HepG2 (cell line): ENCODE measurements around the gene TEKT3. TPM values are rescaled to one million over a fixed set of nuclear protein-coding genes. Genes with fewer than 3 reads are reported as not detected.

Experiments used
- ATAC-seq: fragments of 200-7000 bp; cut with Tn5 transposase; 3 replicates; pipeline ENCODE4 v1.9.1; 2020; ENCODE audit warnings: mild to moderate bottlenecking, moderate library complexity
- BruUV-seq: library from RNA; stranded (reverse); fragments of 400-500 nt; replicated peaks from 2 replicates; lab custom pipeline; 2021; lab: Mats Ljungman, UMichigan
- CTCF ChIA-PET: fragments of 300-600 bp; formaldehyde crosslinking; extraction: SDS; loops from one replicate; lab custom pipeline; 2021; ENCODE audit warnings: low total read pairs, inconsistent platforms, low intra/inter-chr PET ratio; lab: Yijun Ruan, JAX
- POLR2A ChIA-PET: fragments of 350-600 bp; sonication (Branson Sonifier 250); formaldehyde crosslinking; loops from one replicate; lab custom pipeline; 2020; ENCODE audit warnings: antibody characterized with exemption, inconsistent platforms; lab: Yijun Ruan, JAX
- DNase-seq: peaks from one replicate; pipeline ENCODE4 v3.0.0-alpha.2; 2015; ENCODE audit warnings: low spot score
- FAIRE-seq: peaks from 3 replicates; lab custom pipeline; 2011; peaks lifted over from hg19 to GRCh38; lab: Jason Lieb, UNC
- H2AFZ ChIP-seq: one replicate; pipeline ENCODE4 v1.6.1; 2011; ENCODE audit warnings: low read length, inconsistent platforms
- H3K27ac ChIP-seq: fragments of 300-600 bp; 3 replicates; pipeline ENCODE4 v1.8.0; 2011; ENCODE audit warnings: mixed run types, mild to moderate bottlenecking, mixed read lengths, low read length, inconsistent platforms; ENCODE audit not compliant: insufficient read depth; ENCODE audit errors: extremely low read length
- H3K27me3 ChIP-seq, 2 experiments: fragments of 200-600 bp in 1 of 2; 2 replicates in 1 of 2; 3 replicates in 1 of 2; pipeline versions ENCODE4 v1.6.0 to v1.8.0; 2011; ENCODE audit warnings: low read length in 2 of 2, mild to moderate bottlenecking in 2 of 2, moderate library complexity in 2 of 2, inconsistent platforms in 1 of 2; ENCODE audit not compliant: insufficient read depth in 2 of 2, control insufficient read depth in 1 of 2
- H3K36me3 ChIP-seq, 2 experiments: fragments of 200-600 bp in 1 of 2; replicated peaks in 1 of 2; 2 replicates in 1 of 2; 3 replicates in 1 of 2; pipeline versions ENCODE4 v1.5.1 to v1.8.0; 2011; ENCODE audit warnings: low read length in 2 of 2, inconsistent platforms in 1 of 2; ENCODE audit not compliant: insufficient read depth in 2 of 2, control insufficient read depth in 1 of 2
- H3K4me1 ChIP-seq: 2 replicates; pipeline ENCODE4 v1.5.1; 2012; ENCODE audit warnings: low read length, inconsistent platforms; ENCODE audit not compliant: insufficient read depth
- H3K4me2 ChIP-seq: 2 replicates; pipeline ENCODE4 v1.6.0; 2011; ENCODE audit warnings: low read depth, low read length, inconsistent platforms
- H3K4me3 ChIP-seq, 3 experiments: fragments of 200-600 bp in 1 of 3; sonication (generic), shearing (Covaris generic) in 1 of 3; replicated peaks in 1 of 3; 2 replicates each; pipeline ENCODE4 v1.5.1; 2011 to 2016; ENCODE audit warnings: low read length in 3 of 3, inconsistent platforms in 2 of 3, low read depth in 2 of 3, mild to moderate bottlenecking in 2 of 3, control low read depth in 1 of 3, mixed read lengths in 1 of 3; ENCODE audit not compliant: insufficient read depth in 1 of 3
- H3K79me2 ChIP-seq: one replicate; pipeline ENCODE4 v1.6.1; 2011; ENCODE audit warnings: low read length, inconsistent platforms; ENCODE audit not compliant: insufficient read depth
- H3K9ac ChIP-seq: 2 replicates; pipeline ENCODE4 v1.6.0; 2011; ENCODE audit warnings: mild to moderate bottlenecking, low read depth, low read length, inconsistent platforms; ENCODE audit not compliant: insufficient read depth
- H3K9me3 ChIP-seq: 2 replicates; pipeline ENCODE4 v1.5.1; 2012; ENCODE audit warnings: mild to moderate bottlenecking, low read length
- H4K20me1 ChIP-seq: 2 replicates; pipeline ENCODE4 v1.6.0; 2011; ENCODE audit warnings: inconsistent platforms, mild to moderate bottlenecking, low read length, moderate library complexity; ENCODE audit not compliant: insufficient read depth
- IKZF4 ChIP-seq: sonication (generic); formaldehyde crosslinking; IDR thresholded peaks from 2 replicates; pipeline ENCODE4 v1.5.1; 2020; ENCODE audit warnings: borderline replicate concordance, mild to moderate bottlenecking, low read depth, missing genetic modification reagents; ENCODE audit errors: not compliant biosample characterization
- MED13 ChIP-seq: sonication (generic); formaldehyde crosslinking; IDR thresholded peaks from 2 replicates; pipeline ENCODE4 v1.5.0; 2020; ENCODE audit warnings: missing genetic modification reagents
- SRF ChIP-seq: IDR thresholded peaks from 2 replicates; pipeline ENCODE4 v1.6.1; 2011; ENCODE audit warnings: mild to moderate bottlenecking, low read depth, low read length, moderate library complexity
- TBP ChIP-seq: sonication (generic); formaldehyde crosslinking; IDR thresholded peaks from 2 replicates; pipeline ENCODE4 v1.5.0; 2020; ENCODE audit warnings: missing genetic modification reagents
- ZNF746 ChIP-seq: sonication (generic); formaldehyde crosslinking; IDR thresholded peaks from 2 replicates; pipeline ENCODE4 v1.8.0; 2022; ENCODE audit warnings: mild to moderate bottlenecking, missing genetic modification reagents
- WGBS: methylation state at CpG from one replicate; pipeline ENCODE4 v1.1.6; 2017; ENCODE audit warnings: low lambda C conversion rate; 5-methylcytosine and 5-hydroxymethylcytosine counted together
- in situ Hi-C: cut with HindIII; loops from 2 replicates; pipeline ENCODE4 v1.10.0; 2017; ENCODE audit warnings: low pct_unique_long_range_greater_than_20kb; ENCODE audit not compliant: extremely low pct_ligation_motif_present
- intact Hi-C: fragments of 100-400 bp; cut with micrococcal nuclease; formaldehyde crosslinking; loops from one replicate; pipeline ENCODE4 v1.10.0; 2022; ENCODE audit not compliant: unreplicated experiment
- polyA plus RNA-seq, 8 experiments: library from polyadenylated mRNA; depleted of rRNA in 3 of 8; stranded (reverse) in 7 of 8; unstranded in 1 of 8; fragments of >200 nt; fragmentation: Illumina TruSeq in 4 of 8; extraction: Trizol in 4 of 8; gene quantifications; 2 replicates each; pipeline versions ENCODE4 v1.2.1 to v1.2.3, GENCODE V29; 2011 to 2016; ENCODE audit warnings: low read depth in 4 of 8, missing spikeins in 1 of 8, mixed read lengths in 1 of 8; ENCODE audit not compliant: insufficient read depth in 1 of 8
- total RNA-seq, 5 experiments: library from RNA; depleted of rRNA; stranded (reverse); fragments of >200 nt; fragmentation: Illumina TruSeq; extraction: Trizol; gene quantifications; 2 replicates each; pipeline ENCODE4 v1.2.3, GENCODE V29; 2016; ENCODE audit warnings: low read depth in 1 of 5
- TF ChIP-seq, protein P1 (sequence below): sonication (generic); formaldehyde crosslinking; conservative IDR thresholded peaks from 2 replicates; pipeline ENCODE4 v1.8.1; 2023; ENCODE audit warnings: missing genetic modification reagents
- TF ChIP-seq, protein P2 (sequence below): IDR thresholded peaks from 2 replicates; pipeline ENCODE4 v1.6.1; 2018; ENCODE audit warnings: missing genetic modification reagents
- TF ChIP-seq, protein P3 (sequence below): sonication (generic); formaldehyde crosslinking; IDR thresholded peaks from 2 replicates; pipeline ENCODE4 v1.8.1; 2023; ENCODE audit warnings: mild to moderate bottlenecking, moderate library complexity, missing genetic modification reagents
- TF ChIP-seq, protein P4 (sequence below): sonication (generic); formaldehyde crosslinking; IDR thresholded peaks from 2 replicates; pipeline ENCODE4 v1.4.0; 2020; ENCODE audit warnings: missing genetic modification reagents

TEKT3 gene
- total and polyA plus RNA-seq, 2 of the 13 experiments (the other 11 are each of a cell fraction or from before 2014, with no cell fraction given), result 0.58 to 0.82 TPM

DNA sequence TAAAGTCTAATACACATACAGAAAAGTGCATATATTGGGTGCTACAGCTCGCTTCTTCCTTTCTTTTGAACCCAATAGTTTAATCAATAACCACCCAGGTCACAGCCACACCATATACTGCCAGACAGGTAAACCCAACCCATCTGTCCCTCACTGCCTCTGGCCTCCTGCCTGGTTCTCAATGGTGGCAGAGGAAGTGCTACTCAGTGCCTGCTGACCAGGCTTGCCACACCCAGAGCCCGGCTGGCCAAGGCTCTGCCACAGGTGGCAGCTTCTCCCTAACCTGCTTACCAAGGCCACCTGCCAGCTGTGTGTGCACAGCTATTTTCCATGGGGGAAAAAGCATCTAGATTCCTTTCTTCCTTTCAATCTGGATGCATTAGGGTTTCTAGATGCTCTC, 76.9 kb downstream of the TEKT3 start:
- Histone ChIP-seq H3K27ac (no peak overlapping the region), H3K27me3 (peaks cover 16 to 63% of the 10 kb centered on the region in 2 experiments), H2AFZ (no peak overlapping the region), H3K9ac (no peak overlapping the region), H3K4me3 (no peak overlapping the region), H4K20me1 (no peaks in the 10 kb centered on the region), H3K36me3 (no peaks in the 10 kb centered on the region), H3K4me1 (peaks cover 37% of the 10 kb centered on the region), H3K79me2 (no peaks in the 10 kb centered on the region), H3K9me3 (no peaks in the 10 kb centered on the region), H3K4me2 (no peak overlapping the region)
- intact Hi-C loops (loop anchor here (5.0 to 10.0 kb wide), 4 partner anchors 110 to 733 kb away; partner anchors contain the start of genes TTC19 and ZSWIM7), in situ Hi-C loops (loop anchor here (5.0 kb wide), 1 partner anchor 238 kb away; no protein-coding TSS in a partner anchor)
- ChIA-PET CTCF (no interaction called here), POLR2A (no interaction called here)
- WGBS, result 5% methylated on average over 2 of the region's 2 CpGs
- FAIRE-seq (no peak), ATAC-seq (no peak), DNase-seq (no peak)
- TF ChIP-seq, protein P1, sequence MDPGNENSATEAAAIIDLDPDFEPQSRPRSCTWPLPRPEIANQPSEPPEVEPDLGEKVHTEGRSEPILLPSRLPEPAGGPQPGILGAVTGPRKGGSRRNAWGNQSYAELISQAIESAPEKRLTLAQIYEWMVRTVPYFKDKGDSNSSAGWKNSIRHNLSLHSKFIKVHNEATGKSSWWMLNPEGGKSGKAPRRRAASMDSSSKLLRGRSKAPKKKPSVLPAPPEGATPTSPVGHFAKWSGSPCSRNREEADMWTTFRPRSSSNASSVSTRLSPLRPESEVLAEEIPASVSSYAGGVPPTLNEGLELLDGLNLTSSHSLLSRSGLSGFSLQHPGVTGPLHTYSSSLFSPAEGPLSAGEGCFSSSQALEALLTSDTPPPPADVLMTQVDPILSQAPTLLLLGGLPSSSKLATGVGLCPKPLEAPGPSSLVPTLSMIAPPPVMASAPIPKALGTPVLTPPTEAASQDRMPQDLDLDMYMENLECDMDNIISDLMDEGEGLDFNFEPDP (CRISPR knock-in tag), result no peak
- TF ChIP-seq SRF, result no peak
- no TSS peak for BruUV-seq

DNA sequence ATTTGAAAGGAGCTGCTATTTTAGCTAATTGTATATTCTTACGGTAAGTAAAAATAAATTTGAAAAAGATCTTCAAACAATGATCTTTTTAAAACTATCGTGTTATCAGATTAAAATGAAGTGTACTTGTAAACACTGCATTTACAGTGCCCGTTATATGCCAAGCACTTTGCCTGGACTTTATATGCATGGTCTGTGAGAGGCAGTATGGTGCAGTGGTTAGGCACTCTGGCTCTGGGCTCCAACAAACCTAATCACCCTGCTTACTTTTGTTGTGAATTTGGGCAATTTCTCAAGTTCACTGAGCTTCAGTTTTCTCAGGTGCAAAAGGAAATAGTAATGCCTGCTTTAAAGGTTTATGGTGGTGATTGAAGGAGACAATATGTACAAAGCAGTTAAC, 77.7 kb downstream of the TEKT3 start:
- ChIA-PET CTCF (no interaction called here), POLR2A (no interaction called here)
- Histone ChIP-seq H3K4me1 (peaks cover 37% of the 10 kb centered on the region), H3K79me2 (no peaks in the 10 kb centered on the region), H3K9ac (no peak overlapping the region), H4K20me1 (no peaks in the 10 kb centered on the region), H3K9me3 (no peaks in the 10 kb centered on the region), H2AFZ (no peak overlapping the region), H3K27ac (no peak overlapping the region), H3K4me3 (no peak overlapping the region), H3K4me2 (no peak overlapping the region), H3K27me3 (peaks cover 16 to 63% of the 10 kb centered on the region in 2 experiments), H3K36me3 (no peaks in the 10 kb centered on the region)
- TF ChIP-seq IKZF4 (CRISPR knock-in tag) (no peak), ZNF746 (CRISPR knock-in tag) (no peak), TBP (no peak), MED13 (CRISPR knock-in tag) (no peak)
- TF ChIP-seq, protein P2, sequence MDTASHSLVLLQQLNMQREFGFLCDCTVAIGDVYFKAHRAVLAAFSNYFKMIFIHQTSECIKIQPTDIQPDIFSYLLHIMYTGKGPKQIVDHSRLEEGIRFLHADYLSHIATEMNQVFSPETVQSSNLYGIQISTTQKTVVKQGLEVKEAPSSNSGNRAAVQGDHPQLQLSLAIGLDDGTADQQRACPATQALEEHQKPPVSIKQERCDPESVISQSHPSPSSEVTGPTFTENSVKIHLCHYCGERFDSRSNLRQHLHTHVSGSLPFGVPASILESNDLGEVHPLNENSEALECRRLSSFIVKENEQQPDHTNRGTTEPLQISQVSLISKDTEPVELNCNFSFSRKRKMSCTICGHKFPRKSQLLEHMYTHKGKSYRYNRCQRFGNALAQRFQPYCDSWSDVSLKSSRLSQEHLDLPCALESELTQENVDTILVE (CRISPR knock-in tag), result no peak
- TF ChIP-seq, protein P3, sequence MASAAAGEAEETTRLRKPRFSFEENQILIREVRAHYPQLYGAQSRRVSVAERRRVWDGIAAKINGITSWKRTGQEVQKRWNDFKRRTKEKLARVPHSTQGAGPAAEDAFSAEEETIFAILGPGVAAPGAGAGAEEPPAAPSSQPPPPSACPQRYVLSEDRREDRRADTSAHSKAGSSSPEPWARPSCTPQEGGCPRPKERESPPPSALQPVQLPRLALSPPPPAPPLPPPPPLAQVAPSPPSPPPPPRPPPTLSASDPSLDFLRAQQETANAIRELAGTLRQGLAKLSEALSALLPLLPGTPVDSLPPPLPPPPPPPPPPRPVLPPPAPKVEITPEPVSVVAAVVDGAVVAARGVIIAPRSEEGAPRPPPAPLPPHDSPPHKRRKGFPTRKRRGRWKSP (CRISPR knock-in tag), result no peak
- TF ChIP-seq, protein P4, sequence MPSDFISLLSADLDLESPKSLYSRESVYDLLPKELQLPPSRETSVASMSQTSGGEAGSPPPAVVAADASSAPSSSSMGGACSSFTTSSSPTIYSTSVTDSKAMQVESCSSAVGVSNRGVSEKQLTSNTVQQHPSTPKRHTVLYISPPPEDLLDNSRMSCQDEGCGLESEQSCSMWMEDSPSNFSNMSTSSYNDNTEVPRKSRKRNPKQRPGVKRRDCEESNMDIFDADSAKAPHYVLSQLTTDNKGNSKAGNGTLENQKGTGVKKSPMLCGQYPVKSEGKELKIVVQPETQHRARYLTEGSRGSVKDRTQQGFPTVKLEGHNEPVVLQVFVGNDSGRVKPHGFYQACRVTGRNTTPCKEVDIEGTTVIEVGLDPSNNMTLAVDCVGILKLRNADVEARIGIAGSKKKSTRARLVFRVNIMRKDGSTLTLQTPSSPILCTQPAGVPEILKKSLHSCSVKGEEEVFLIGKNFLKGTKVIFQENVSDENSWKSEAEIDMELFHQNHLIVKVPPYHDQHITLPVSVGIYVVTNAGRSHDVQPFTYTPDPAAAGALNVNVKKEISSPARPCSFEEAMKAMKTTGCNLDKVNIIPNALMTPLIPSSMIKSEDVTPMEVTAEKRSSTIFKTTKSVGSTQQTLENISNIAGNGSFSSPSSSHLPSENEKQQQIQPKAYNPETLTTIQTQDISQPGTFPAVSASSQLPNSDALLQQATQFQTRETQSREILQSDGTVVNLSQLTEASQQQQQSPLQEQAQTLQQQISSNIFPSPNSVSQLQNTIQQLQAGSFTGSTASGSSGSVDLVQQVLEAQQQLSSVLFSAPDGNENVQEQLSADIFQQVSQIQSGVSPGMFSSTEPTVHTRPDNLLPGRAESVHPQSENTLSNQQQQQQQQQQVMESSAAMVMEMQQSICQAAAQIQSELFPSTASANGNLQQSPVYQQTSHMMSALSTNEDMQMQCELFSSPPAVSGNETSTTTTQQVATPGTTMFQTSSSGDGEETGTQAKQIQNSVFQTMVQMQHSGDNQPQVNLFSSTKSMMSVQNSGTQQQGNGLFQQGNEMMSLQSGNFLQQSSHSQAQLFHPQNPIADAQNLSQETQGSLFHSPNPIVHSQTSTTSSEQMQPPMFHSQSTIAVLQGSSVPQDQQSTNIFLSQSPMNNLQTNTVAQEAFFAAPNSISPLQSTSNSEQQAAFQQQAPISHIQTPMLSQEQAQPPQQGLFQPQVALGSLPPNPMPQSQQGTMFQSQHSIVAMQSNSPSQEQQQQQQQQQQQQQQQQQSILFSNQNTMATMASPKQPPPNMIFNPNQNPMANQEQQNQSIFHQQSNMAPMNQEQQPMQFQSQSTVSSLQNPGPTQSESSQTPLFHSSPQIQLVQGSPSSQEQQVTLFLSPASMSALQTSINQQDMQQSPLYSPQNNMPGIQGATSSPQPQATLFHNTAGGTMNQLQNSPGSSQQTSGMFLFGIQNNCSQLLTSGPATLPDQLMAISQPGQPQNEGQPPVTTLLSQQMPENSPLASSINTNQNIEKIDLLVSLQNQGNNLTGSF (CRISPR knock-in tag), result no peak
- FAIRE-seq (no peak), ATAC-seq (no peak), DNase-seq (no peak)
- BruUV-seq, result no TSS peak
- in situ Hi-C loops, result loop anchor here (5.0 kb wide), 1 partner anchor 239 kb away; no protein-coding TSS in a partner anchor
- intact Hi-C loops, result loop anchor here (5.0 to 10.0 kb wide), 4 partner anchors 111 to 734 kb away; partner anchors contain the start of genes TTC19 and ZSWIM7
- 22% methylated on average over 3 of the region's 3 CpGs for WGBS
